Mesendoderm (in vitro differentiated cells): ENCODE results near the gene MYO16. TPM values are rescaled to one million over a fixed set of nuclear protein-coding genes. Genes with fewer than 3 reads are reported as not detected.
A peak's percentile ranks its signal among the peaks of the same experiment; 100 is the strongest.

Experiments used
- DNase-seq: peaks from one replicate; pipeline ENCODE4 v3.0.0; 2013
- H2AK5ac ChIP-seq: 2 replicates; pipeline ENCODE4 v1.6.1; 2013; ENCODE audit warnings: low read length, inconsistent platforms
- H2BK120ac ChIP-seq: 2 replicates; pipeline ENCODE4 v1.6.1; 2013; ENCODE audit warnings: low read depth, mild to moderate bottlenecking, low read length, moderate library complexity, mixed read lengths
- H2BK15ac ChIP-seq: replicated peaks from 2 replicates; pipeline ENCODE4 v1.6.1; 2013; ENCODE audit warnings: low read depth, mild to moderate bottlenecking, moderate library complexity
- H2BK5ac ChIP-seq: 2 replicates; pipeline ENCODE4 v1.6.1; 2013; ENCODE audit warnings: low read length, inconsistent platforms
- H3K18ac ChIP-seq: 2 replicates; pipeline ENCODE4 v1.6.1; 2013; ENCODE audit warnings: mild to moderate bottlenecking, low read length, mixed read lengths
- H3K23ac ChIP-seq: one replicate; pipeline ENCODE4 v1.6.1; 2013; ENCODE audit warnings: low read length
- H3K27ac ChIP-seq: 2 replicates; pipeline ENCODE4 v1.5.1; 2013; ENCODE audit warnings: low read depth, mild to moderate bottlenecking, inconsistent platforms, low read length, moderate library complexity
- H3K27me3 ChIP-seq: 2 replicates; pipeline ENCODE4 v1.6.1; 2013; ENCODE audit warnings: low read length, control low read depth, mild to moderate bottlenecking, inconsistent platforms; ENCODE audit not compliant: insufficient read depth, poor library complexity
- H3K36me3 ChIP-seq: 2 replicates; pipeline ENCODE4 v1.6.1; 2013; ENCODE audit warnings: low read length, inconsistent platforms; ENCODE audit not compliant: control insufficient read depth, insufficient read depth
- H3K4ac ChIP-seq: one replicate; pipeline ENCODE4 v1.6.1; 2013; ENCODE audit warnings: low read depth, mild to moderate bottlenecking, low read length, moderate library complexity
- H3K4me1 ChIP-seq: 2 replicates; pipeline ENCODE4 v1.6.1; 2013; ENCODE audit warnings: low read depth, low read length, inconsistent platforms; ENCODE audit not compliant: control insufficient read depth
- H3K4me2 ChIP-seq: 2 replicates; pipeline ENCODE4 v1.6.1; 2013; ENCODE audit warnings: low read length
- H3K4me3 ChIP-seq: 2 replicates; pipeline ENCODE4 v1.5.1; 2013; ENCODE audit warnings: mild to moderate bottlenecking, low read length
- H3K56ac ChIP-seq: one replicate; pipeline ENCODE4 v1.6.1; 2013; ENCODE audit warnings: low read length
- H3K79me1 ChIP-seq: 2 replicates; pipeline ENCODE4 v1.6.1; 2013; ENCODE audit warnings: low read length, inconsistent platforms
- H3K79me2 ChIP-seq: 2 replicates; pipeline ENCODE4 v1.6.1; 2013; ENCODE audit warnings: mild to moderate bottlenecking, low read length; ENCODE audit not compliant: control insufficient read depth, insufficient read depth
- H3K9ac ChIP-seq: 2 replicates; pipeline ENCODE4 v1.6.1; 2013; ENCODE audit warnings: low read length, inconsistent platforms
- H4K5ac ChIP-seq: one replicate; pipeline ENCODE4 v1.6.1; 2013; ENCODE audit warnings: low read length
- H4K8ac ChIP-seq: one replicate; pipeline ENCODE4 v1.6.1; 2013; ENCODE audit warnings: low read depth, mild to moderate bottlenecking, control low read depth, low read length, moderate library complexity
- WGBS: extraction: QIAGEN DNeasy Blood & Tissue Kit; methylation state at CpG from one replicate; pipeline ENCODE4 v1.1.7; 2013; ENCODE audit warnings: low lambda C conversion rate, missing lambda C conversion rate; ENCODE audit not compliant: insufficient coverage; ENCODE audit errors: extremely low coverage; 5-methylcytosine and 5-hydroxymethylcytosine counted together
- polyA plus RNA-seq, 2 experiments: library from polyadenylated mRNA; stranded (reverse); fragments of 200-250 nt; gene quantifications; one replicate each; pipeline ENCODE4 v1.2.3, GENCODE V29; 2013

MYO16 gene
- polyA plus RNA-seq (2013, experiment 1 of 2), result 0.03 TPM
- polyA plus RNA-seq (2013, experiment 2 of 2), result 0.13 TPM

DNA sequence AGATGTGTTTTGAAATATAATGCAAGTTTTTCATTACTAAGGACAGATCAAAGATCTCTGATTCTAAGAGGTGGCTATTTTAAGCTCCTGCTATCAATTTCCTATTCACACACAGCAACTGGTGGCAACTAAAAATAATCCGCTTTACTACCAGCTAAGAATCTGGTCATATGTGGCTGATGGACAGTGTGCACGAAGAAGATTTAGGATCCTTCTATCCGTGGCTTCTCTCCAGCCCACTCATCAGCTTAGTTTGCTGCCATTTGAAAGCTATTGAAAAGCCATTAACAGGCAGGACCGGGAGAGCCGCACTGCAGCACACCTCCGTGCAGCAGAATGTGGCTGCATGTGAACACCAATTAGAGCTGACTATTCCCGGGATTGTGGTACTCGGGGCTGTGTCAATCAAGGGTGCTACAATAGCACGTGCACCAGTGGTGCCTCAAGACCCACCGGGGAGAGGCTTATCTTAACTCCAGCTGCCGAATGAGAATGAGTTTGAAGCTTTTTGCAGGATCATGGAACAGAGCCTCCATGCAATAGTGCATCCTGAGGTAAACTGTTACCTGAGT lies at the start of gene MYO16:
Gene MYO16, plus strand, starts transcription at position 431 of the 572 bp plus-strand sequence. CDS start 234 bp downstream, outside the sequence.
- no peak within 1 kb of the TSS for H3K56ac ChIP-seq
- H2AK5ac ChIP-seq, result no peak within 1 kb of the TSS
- no peak within 1 kb of the TSS for H3K18ac ChIP-seq
- H2BK5ac ChIP-seq, result no peak within 1 kb of the TSS
- no peak within 1 kb of the TSS for H2BK120ac ChIP-seq
- H3K4ac ChIP-seq, result no peak within 1 kb of the TSS
- DNase-seq, result peak; percentile 18
- no peaks in the 10 kb centered on the region for H3K4me1 ChIP-seq
- H3K79me1 ChIP-seq, result no peaks in the 10 kb centered on the region
- H3K23ac ChIP-seq, result no peak within 1 kb of the TSS
- H2BK15ac ChIP-seq, result no peak within 1 kb of the TSS
- no CpG with 5 or more reads among the region's 11 CpGs for WGBS
- no peak within 1 kb of the TSS for H3K4me3 ChIP-seq
- no peaks in the 10 kb centered on the region for H3K36me3 ChIP-seq
- H3K9ac ChIP-seq, result no peak within 1 kb of the TSS
- H4K5ac ChIP-seq, result no peak within 1 kb of the TSS
- no peak within 1 kb of the TSS for H3K27ac ChIP-seq
- no peak within 1 kb of the TSS for H3K4me2 ChIP-seq
- H3K27me3 ChIP-seq, result no peaks in the 10 kb centered on the region
- no peaks in the 10 kb centered on the region for H3K79me2 ChIP-seq
- H4K8ac ChIP-seq, result no peak within 1 kb of the TSS

DNA sequence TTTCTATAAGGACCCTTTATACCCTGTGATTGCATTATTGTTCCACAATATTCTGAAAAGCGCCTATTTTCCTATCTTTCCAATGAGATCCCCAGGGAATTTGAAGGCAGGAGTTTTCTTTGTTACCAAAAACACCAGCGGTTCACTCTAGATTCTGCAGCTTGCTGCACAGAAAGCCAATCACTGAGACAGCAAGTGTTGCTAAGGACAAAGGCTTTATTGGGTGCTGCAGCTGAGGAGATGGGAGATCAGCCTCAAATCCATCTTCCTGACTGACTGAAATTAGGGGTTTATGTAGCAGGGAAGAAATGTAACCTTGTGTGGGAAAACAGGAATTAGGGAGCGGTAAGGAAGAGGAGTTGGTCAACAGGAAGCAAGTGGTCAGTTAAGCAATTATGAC lies 42.6 kb upstream of the MYO16 start:
- Histone ChIP-seq H2BK5ac (no peak overlapping the region), H3K79me2 (no peaks in the 10 kb centered on the region), H2BK15ac (no peak overlapping the region), H3K56ac (no peak overlapping the region), H3K9ac (no peak overlapping the region), H2AK5ac (no peak overlapping the region), H3K27ac (no peak overlapping the region), H4K5ac (no peak overlapping the region), H3K18ac (no peak overlapping the region), H3K36me3 (no peaks in the 10 kb centered on the region), H3K4me2 (no peak overlapping the region), H3K27me3 (no peaks in the 10 kb centered on the region), H3K4ac (no peak overlapping the region), H3K4me1 (no peaks in the 10 kb centered on the region), H3K4me3 (no peak overlapping the region), H2BK120ac (no peak overlapping the region), H3K79me1 (no peaks in the 10 kb centered on the region), H3K23ac (no peak overlapping the region), H4K8ac (no peak overlapping the region)
- no peak for DNase-seq
- WGBS, result no CpG with 5 or more reads among the region's 3 CpGs

DNA sequence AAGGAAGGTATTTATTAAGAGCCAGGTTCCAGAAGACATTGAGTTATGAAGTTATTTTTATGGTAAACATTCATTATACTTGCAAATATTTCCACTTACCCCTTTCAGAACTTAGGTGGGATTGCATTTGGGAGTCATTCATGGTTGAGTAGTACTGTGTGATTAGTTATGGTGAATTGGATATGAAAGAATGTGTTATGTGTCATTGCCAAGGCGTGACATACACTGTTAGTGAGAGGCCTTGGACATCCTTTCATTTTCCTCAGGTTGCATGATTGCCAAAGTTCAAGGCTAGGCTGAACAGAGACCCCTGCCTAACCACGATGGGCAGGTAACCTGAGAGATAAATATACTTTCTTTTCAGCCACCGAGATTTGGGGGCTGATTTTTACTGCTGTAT lies 40.9 kb upstream of the MYO16 start:
- no peak overlapping the region for H3K4me3 ChIP-seq
- no peak overlapping the region for H3K4ac ChIP-seq
- H2BK15ac ChIP-seq, result no peak overlapping the region
- H3K79me1 ChIP-seq, result no peaks in the 10 kb centered on the region
- H3K36me3 ChIP-seq, result no peaks in the 10 kb centered on the region
- H2AK5ac ChIP-seq, result no peak overlapping the region
- no peaks in the 10 kb centered on the region for H3K4me1 ChIP-seq
- no peak overlapping the region for H3K9ac ChIP-seq
- no CpG with 5 or more reads among the region's 3 CpGs for WGBS
- H3K23ac ChIP-seq, result no peak overlapping the region
- H3K18ac ChIP-seq, result no peak overlapping the region
- no peak overlapping the region for H4K5ac ChIP-seq
- no peak overlapping the region for H3K4me2 ChIP-seq
- H2BK120ac ChIP-seq, result no peak overlapping the region
- H4K8ac ChIP-seq, result no peak overlapping the region
- H3K27me3 ChIP-seq, result no peaks in the 10 kb centered on the region
- no peak for DNase-seq
- no peak overlapping the region for H3K27ac ChIP-seq
- H3K56ac ChIP-seq, result no peak overlapping the region
- no peaks in the 10 kb centered on the region for H3K79me2 ChIP-seq
- H2BK5ac ChIP-seq, result no peak overlapping the region

DNA sequence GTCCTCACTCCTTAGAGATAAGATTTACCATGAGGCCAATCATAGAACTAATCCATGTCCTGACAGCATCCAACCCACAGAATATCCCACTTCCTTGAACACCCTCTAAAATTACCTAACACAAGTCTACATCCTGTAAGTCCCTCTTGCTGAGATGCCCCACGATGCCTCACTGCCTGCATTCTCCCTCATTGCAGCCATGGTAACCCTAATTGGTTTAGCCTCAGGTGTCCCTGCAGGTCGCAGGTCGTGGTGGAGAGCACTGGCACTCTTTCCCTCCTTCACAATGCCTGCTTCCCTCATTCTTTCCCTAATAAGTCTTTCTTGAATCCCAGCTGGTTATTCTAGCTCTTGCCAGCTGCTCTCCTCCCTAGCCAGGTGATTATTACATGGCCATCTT lies 35.3 kb upstream of the MYO16 start:
- Histone ChIP-seq H2BK15ac (no peak overlapping the region), H3K18ac (no peak overlapping the region), H3K27ac (no peak overlapping the region), H3K79me2 (no peaks in the 10 kb centered on the region), H4K5ac (no peak overlapping the region), H3K27me3 (no peaks in the 10 kb centered on the region), H3K9ac (no peak overlapping the region), H2AK5ac (no peak overlapping the region), H2BK120ac (no peak overlapping the region), H3K36me3 (no peaks in the 10 kb centered on the region), H3K56ac (no peak overlapping the region), H3K23ac (no peak overlapping the region), H2BK5ac (no peak overlapping the region), H3K4me3 (no peak overlapping the region), H3K4me2 (no peak overlapping the region), H3K4ac (no peak overlapping the region), H3K79me1 (no peaks in the 10 kb centered on the region), H4K8ac (no peak overlapping the region), H3K4me1 (no peaks in the 10 kb centered on the region)
- WGBS, result no CpG with 5 or more reads among the region's 3 CpGs
- peak; percentile 54 for DNase-seq

DNA sequence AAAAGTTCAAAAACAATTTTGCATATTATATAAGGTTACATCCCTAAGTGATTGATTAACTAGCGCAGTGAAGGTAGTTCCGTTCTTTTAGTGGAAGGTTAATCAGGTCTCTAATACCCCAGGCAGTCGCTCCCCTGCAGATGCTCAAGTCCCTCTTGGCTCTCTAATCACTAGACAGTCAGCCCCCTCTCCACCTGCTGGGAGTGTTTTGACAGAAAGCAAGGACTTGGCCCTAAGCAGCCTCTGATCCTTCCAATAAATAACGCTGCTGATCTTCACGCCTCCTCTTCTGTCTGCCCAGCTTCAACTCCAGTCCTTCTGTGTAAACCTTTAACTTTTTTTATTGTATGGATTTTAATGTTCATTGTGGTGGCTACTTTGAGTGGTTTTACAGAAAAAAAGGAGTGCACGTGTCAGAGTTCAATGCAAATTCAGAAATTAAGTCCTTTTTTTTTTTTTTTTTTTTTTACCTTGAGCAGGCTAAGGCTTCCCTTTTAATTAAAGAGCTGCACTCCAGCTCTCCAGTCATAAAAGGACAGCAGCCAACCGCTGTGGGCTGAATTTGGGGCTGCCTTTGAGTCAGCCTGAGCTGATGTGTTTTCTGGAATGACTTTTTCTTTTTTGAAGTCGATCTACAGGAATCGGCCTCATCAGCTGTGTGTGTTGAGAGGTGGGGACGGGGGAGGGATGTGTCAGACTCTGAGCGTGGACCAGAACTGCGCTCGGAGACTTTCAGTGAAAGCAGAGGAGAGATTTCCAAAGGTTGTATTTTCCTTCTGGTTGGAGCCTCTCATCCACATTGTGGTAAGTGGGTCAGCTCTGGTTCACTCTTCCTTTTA lies 33.8 kb upstream of the MYO16 start:
- Histone ChIP-seq H3K4me2 (no peak overlapping the region), H3K9ac (no peak overlapping the region), H3K4me1 (no peaks in the 10 kb centered on the region), H4K5ac (no peak overlapping the region), H3K79me2 (no peaks in the 10 kb centered on the region), H3K36me3 (no peaks in the 10 kb centered on the region), H4K8ac (no peak overlapping the region), H2BK15ac (no peak overlapping the region), H2AK5ac (no peak overlapping the region), H3K18ac (no peak overlapping the region), H3K4me3 (no peak overlapping the region), H2BK120ac (no peak overlapping the region), H3K27me3 (no peaks in the 10 kb centered on the region), H3K79me1 (no peaks in the 10 kb centered on the region), H3K4ac (no peak overlapping the region), H3K27ac (no peak overlapping the region), H3K23ac (no peak overlapping the region), H2BK5ac (no peak overlapping the region), H3K56ac (no peak overlapping the region)
- WGBS, result no CpG with 5 or more reads among the region's 13 CpGs
- peak; percentile 23 for DNase-seq
